Loucy (cell line): ENCODE results near the gene NBPF3.
"Not testable (repeated sequence)": the region's sequence is repeated elsewhere in the genome, so short reads cannot be mapped to it uniquely, and the experiment has no call there.

Source experiments
- EZH2phosphoT487 ChIP-seq: fragments of 200-600 bp; IDR thresholded peaks from 2 replicates; pipeline ENCODE4 v1.6.1; 2018; ENCODE audit warnings: antibody characterized with exemption, mild to moderate bottlenecking, moderate library complexity, borderline replicate concordance
- TF ChIP-seq, protein P1 (sequence below): fragments of 200-600 bp; sonication (generic); conservative IDR thresholded peaks from 2 replicates; pipeline ENCODE4 v1.5.1; 2014; ENCODE audit warnings: mild to moderate bottlenecking, antibody characterized with exemption, low read length

DNA sequence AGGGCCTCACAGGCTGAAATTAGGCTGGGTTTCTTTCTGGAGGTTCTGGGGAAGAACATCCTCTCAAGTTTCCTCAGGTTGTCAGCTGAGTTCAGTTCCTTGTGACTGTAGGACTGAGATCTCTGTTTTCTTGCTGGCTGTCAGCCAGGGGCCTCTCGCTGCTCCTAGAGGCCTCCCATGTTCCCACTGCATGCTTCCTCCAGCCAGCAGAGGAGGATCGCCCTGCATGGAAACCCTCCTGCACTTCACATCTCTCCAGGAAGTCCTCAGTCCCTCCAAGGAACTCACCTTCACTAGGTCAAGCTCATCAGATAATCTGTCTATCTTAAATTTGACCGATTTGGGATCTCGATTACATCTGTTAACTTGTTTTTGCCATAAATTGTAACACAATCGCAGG, 15.0 kb downstream of the NBPF3 start:
- TF ChIP-seq, protein P1, sequence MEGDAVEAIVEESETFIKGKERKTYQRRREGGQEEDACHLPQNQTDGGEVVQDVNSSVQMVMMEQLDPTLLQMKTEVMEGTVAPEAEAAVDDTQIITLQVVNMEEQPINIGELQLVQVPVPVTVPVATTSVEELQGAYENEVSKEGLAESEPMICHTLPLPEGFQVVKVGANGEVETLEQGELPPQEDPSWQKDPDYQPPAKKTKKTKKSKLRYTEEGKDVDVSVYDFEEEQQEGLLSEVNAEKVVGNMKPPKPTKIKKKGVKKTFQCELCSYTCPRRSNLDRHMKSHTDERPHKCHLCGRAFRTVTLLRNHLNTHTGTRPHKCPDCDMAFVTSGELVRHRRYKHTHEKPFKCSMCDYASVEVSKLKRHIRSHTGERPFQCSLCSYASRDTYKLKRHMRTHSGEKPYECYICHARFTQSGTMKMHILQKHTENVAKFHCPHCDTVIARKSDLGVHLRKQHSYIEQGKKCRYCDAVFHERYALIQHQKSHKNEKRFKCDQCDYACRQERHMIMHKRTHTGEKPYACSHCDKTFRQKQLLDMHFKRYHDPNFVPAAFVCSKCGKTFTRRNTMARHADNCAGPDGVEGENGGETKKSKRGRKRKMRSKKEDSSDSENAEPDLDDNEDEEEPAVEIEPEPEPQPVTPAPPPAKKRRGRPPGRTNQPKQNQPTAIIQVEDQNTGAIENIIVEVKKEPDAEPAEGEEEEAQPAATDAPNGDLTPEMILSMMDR = not testable (repeated sequence)
- TF ChIP-seq EZH2phosphoT487 = not testable (repeated sequence)
